HCT116 (cell line): ENCODE measurements around the gene GOLGA2. TPM values are rescaled to one million over a fixed set of nuclear protein-coding genes. Genes with fewer than 3 reads are reported as not detected.

ENCODE experiments used
- ATAC-seq: fragments of 200-7000 bp; cut with Tn5 transposase; 2 replicates; pipeline ENCODE4 v1.9.1; 2020; ENCODE audit warnings: mild to moderate bottlenecking, moderate library complexity
- BruUV-seq: library from RNA; stranded (reverse); fragments of 400-500 nt; replicated peaks from 2 replicates; lab custom pipeline; 2021; lab: Mats Ljungman, UMichigan
- CTCF ChIA-PET: fragments of 300-600 bp; sonication (Branson Sonifier 250); formaldehyde crosslinking; loops from one replicate; lab custom pipeline; 2021; ENCODE audit warnings: antibody characterized with exemption; lab: Charles Lee
- POLR2A ChIA-PET: fragments of 300-600, 350-600 bp; sonication (Branson Sonifier 250); formaldehyde crosslinking; loops from one replicate; lab custom pipeline; 2021; ENCODE audit warnings: antibody characterized with exemption; lab: Charles Lee
- RAD21 ChIA-PET, 2 experiments: fragments of 300-600 bp; sonication (Branson Sonifier 250); formaldehyde crosslinking; loops; one replicate each; lab custom pipeline; 2023; ENCODE audit warnings: low total read pairs in 2 of 2; ENCODE audit not compliant: uncharacterized antibody in 2 of 2, unreplicated experiment in 2 of 2, low non-redundant PET in 1 of 2; lab: Charles Lee
- DNase-seq: peaks from one replicate; pipeline ENCODE4 v3.0.0-alpha.2; 2010; ENCODE audit warnings: low read depth, low spot score
- H2AFZ ChIP-seq: fragments of 200-600 bp; shearing (Covaris generic), sonication (generic); 2 replicates; pipeline ENCODE4 v1.6.1; 2017; ENCODE audit warnings: low read depth, mixed run types, mixed read lengths, antibody characterized with exemption, low read length; ENCODE audit not compliant: poor library complexity, severe bottlenecking
- H3K27ac ChIP-seq: 2 replicates; pipeline ENCODE4 v1.5.1; 2012; ENCODE audit warnings: low read depth, low read length
- H3K27me3 ChIP-seq: fragments of 200-600 bp; sonication (generic); 2 replicates; pipeline ENCODE4 v1.6.1; 2016; ENCODE audit warnings: mixed run types, low read length, mixed read lengths; ENCODE audit not compliant: insufficient read depth
- H3K36me3 ChIP-seq, 2 experiments: fragments of 200-500 bp in 1 of 2; fragments of 200-600 bp in 1 of 2; sonication (Bioruptor generic) in 1 of 2; sonication (generic) in 1 of 2; 2 replicates each; pipeline versions ENCODE4 v1.5.1 to v1.6.1; 2014 to 2016; ENCODE audit warnings: low read length in 2 of 2, inconsistent platforms in 1 of 2, mixed read lengths in 1 of 2, mixed run types in 1 of 2; ENCODE audit not compliant: insufficient read depth in 2 of 2, control insufficient read depth in 1 of 2
- H3K4me1 ChIP-seq, 2 experiments: fragments of 200-600 bp in 1 of 2; sonication (generic) in 1 of 2; 2 replicates each; pipeline versions ENCODE4 v1.5.1 to v1.6.1; 2012 to 2017; ENCODE audit warnings: low read length in 2 of 2, inconsistent platforms in 1 of 2, mild to moderate bottlenecking in 1 of 2, mixed read lengths in 1 of 2, mixed run types in 1 of 2, moderate library complexity in 1 of 2; ENCODE audit not compliant: insufficient read depth in 2 of 2, control insufficient read depth in 1 of 2
- H3K4me2 ChIP-seq: fragments of 200-600 bp; sonication (generic); 2 replicates; pipeline ENCODE4 v1.6.1; 2017; ENCODE audit warnings: mixed run types, low read length, mixed read lengths
- H3K4me3 ChIP-seq, 2 experiments: fragments of 200-600 bp in 1 of 2; sonication (generic) in 1 of 2; replicated peaks in 1 of 2; 2 replicates each; pipeline ENCODE4 v1.5.1; 2011 to 2016; ENCODE audit warnings: low read length in 2 of 2, control low read depth in 1 of 2, low read depth in 1 of 2, mild to moderate bottlenecking in 1 of 2, mixed read lengths in 1 of 2, mixed run types in 1 of 2
- H3K79me2 ChIP-seq: fragments of 200-600 bp; sonication (generic); 2 replicates; pipeline ENCODE4 v1.6.1; 2017; ENCODE audit warnings: mild to moderate bottlenecking, mixed run types, low read length, moderate library complexity, mixed read lengths; ENCODE audit not compliant: insufficient read depth
- H3K9ac ChIP-seq: fragments of 200-600 bp; sonication (generic); 2 replicates; pipeline ENCODE4 v1.6.1; 2016; ENCODE audit warnings: low read length, mixed read lengths
- H3K9me2 ChIP-seq: fragments of 200-600 bp; sonication (generic), shearing (Covaris generic); 2 replicates; pipeline ENCODE4 v1.6.1; 2017; ENCODE audit warnings: mixed run types, mild to moderate bottlenecking, moderate library complexity; ENCODE audit not compliant: insufficient read depth
- H3K9me3 ChIP-seq, 2 experiments: fragments of 200-500 bp in 1 of 2; fragments of 200-600 bp in 1 of 2; sonication (Bioruptor generic) in 1 of 2; sonication (generic) in 1 of 2; 2 replicates each; pipeline ENCODE4 v1.6.1; 2014 to 2017; ENCODE audit warnings: low read length in 2 of 2, mixed read lengths in 2 of 2, inconsistent platforms in 1 of 2, low read depth in 1 of 2, mild to moderate bottlenecking in 1 of 2, mixed run types in 1 of 2, moderate library complexity in 1 of 2; ENCODE audit not compliant: control insufficient read depth in 1 of 2, insufficient read depth in 1 of 2
- H4K20me1 ChIP-seq: fragments of 200-600 bp; sonication (generic), shearing (Covaris generic); 2 replicates; pipeline ENCODE4 v1.6.1; 2017; ENCODE audit warnings: mixed run types, mild to moderate bottlenecking, moderate library complexity; ENCODE audit not compliant: insufficient read depth
- CEBPB ChIP-seq: IDR thresholded peaks from 2 replicates; pipeline ENCODE4 v1.6.1; 2012; ENCODE audit warnings: low read depth
- ELF1 ChIP-seq: IDR thresholded peaks from 2 replicates; pipeline ENCODE4 v1.6.1; 2012; ENCODE audit warnings: low read depth, borderline replicate concordance
- EZH2phosphoT487 ChIP-seq: fragments of 200-600 bp; IDR thresholded peaks from 2 replicates; pipeline ENCODE4 v1.6.1; 2018; ENCODE audit warnings: antibody characterized with exemption, borderline replicate concordance
- POLR2A ChIP-seq: IDR thresholded peaks from 2 replicates; pipeline ENCODE4 v1.7.0; 2011; ENCODE audit warnings: borderline replicate concordance; ENCODE audit not compliant: insufficient read depth, insufficient read length; ENCODE audit errors: extremely low read depth
- POLR2AphosphoS5 ChIP-seq: IDR thresholded peaks from 2 replicates; pipeline ENCODE4 v1.6.1; 2011; ENCODE audit warnings: mild to moderate bottlenecking, low read depth, low read length, moderate library complexity
- intact Hi-C: fragments of 100-400 bp; cut with micrococcal nuclease; formaldehyde crosslinking; loops from 2 replicates; pipeline ENCODE4 v1.10.0; 2022
- total RNA-seq: library from RNA; stranded (reverse); gene quantifications from one replicate; pipeline ENCODE4 v1.2.1, GENCODE V29; 2021; ENCODE audit not compliant: unreplicated experiment
- TF ChIP-seq, protein P1 (sequence below): IDR thresholded peaks from 2 replicates; pipeline ENCODE4 v1.6.1; 2012
- TF ChIP-seq, protein P2 (sequence below): IDR thresholded peaks from 2 replicates; pipeline ENCODE4 v1.6.1; 2012
- TF ChIP-seq, protein P3 (sequence below): IDR thresholded peaks from 2 replicates; pipeline ENCODE4 v1.6.1; 2011; ENCODE audit warnings: mild to moderate bottlenecking, low read length, moderate library complexity; ENCODE audit not compliant: insufficient replicate concordance; ENCODE audit errors: extremely low read depth

The GOLGA2 gene
- total RNA-seq, 1 experiment from 2014 or later, result 67.0 TPM

GRCh38 chr9:128323791-128324190, 48.0 kb upstream of the GOLGA2 start:
- Histone ChIP-seq H3K79me2 (peaks cover 38% of the 10 kb centered on the region), H3K4me2 (peak overlapping the region; percentile 89), H2AFZ (no peak overlapping the region), H3K36me3 (peaks cover 6 to 16% of the 10 kb centered on the region in 2 experiments; a peak in 3 of 4 replicates), H3K9me2 (no peaks in the 10 kb centered on the region), H3K9me3 (no peaks in the 10 kb centered on the region), H3K27me3 (no peaks in the 10 kb centered on the region), H3K4me3 (peak overlapping the region; percentile 99 to 100), H3K9ac (peak overlapping the region; percentile 85), H4K20me1 (no peaks in the 10 kb centered on the region), H3K27ac (peak overlapping the region; percentile 93), H3K4me1 (peaks cover 18 to 31% of the 10 kb centered on the region in 2 experiments)
- intact Hi-C loops, result loop anchor here (2.0 kb wide), 1 partner anchor 17 kb away; no protein-coding TSS in a partner anchor
- CTCF ChIA-PET, result no interaction called here
- ATAC-seq (no peak), DNase-seq (no peak)
- TF ChIP-seq, protein P1, sequence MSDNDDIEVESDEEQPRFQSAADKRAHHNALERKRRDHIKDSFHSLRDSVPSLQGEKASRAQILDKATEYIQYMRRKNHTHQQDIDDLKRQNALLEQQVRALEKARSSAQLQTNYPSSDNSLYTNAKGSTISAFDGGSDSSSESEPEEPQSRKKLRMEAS, result no peak
- TF ChIP-seq ELF1 (no peak), EZH2phosphoT487 (no peak), POLR2A (no peak), POLR2AphosphoS5 (no peak), CEBPB (no peak)
- TF ChIP-seq, protein P2, sequence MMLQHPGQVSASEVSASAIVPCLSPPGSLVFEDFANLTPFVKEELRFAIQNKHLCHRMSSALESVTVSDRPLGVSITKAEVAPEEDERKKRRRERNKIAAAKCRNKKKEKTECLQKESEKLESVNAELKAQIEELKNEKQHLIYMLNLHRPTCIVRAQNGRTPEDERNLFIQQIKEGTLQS, result no peak
- TF ChIP-seq, protein P3, sequence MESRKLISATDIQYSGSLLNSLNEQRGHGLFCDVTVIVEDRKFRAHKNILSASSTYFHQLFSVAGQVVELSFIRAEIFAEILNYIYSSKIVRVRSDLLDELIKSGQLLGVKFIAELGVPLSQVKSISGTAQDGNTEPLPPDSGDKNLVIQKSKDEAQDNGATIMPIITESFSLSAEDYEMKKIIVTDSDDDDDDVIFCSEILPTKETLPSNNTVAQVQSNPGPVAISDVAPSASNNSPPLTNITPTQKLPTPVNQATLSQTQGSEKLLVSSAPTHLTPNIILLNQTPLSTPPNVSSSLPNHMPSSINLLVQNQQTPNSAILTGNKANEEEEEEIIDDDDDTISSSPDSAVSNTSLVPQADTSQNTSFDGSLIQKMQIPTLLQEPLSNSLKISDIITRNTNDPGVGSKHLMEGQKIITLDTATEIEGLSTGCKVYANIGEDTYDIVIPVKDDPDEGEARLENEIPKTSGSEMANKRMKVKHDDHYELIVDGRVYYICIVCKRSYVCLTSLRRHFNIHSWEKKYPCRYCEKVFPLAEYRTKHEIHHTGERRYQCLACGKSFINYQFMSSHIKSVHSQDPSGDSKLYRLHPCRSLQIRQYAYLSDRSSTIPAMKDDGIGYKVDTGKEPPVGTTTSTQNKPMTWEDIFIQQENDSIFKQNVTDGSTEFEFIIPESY, result no peak
- RAD21 ChIA-PET, result no interaction called here
- POLR2A ChIA-PET, result no interaction called here
- BruUV-seq, result no TSS peak
